Endothelial cell of umbilical vein (primary cell): ENCODE data around the gene APBA2. TPM values are rescaled to one million over a fixed set of nuclear protein-coding genes. Genes with fewer than 3 reads are reported as not detected.

ENCODE experiments used
- BruUV-seq: library from RNA; stranded (reverse); fragments of 400-500 nt; replicated peaks from 2 replicates; lab custom pipeline; 2021; lab: Mats Ljungman, UMichigan
- CTCF ChIA-PET: fragments of 300-600, 350-600 bp; sonication (Branson Sonifier 250); formaldehyde crosslinking; loops from one replicate; lab custom pipeline; 2021; ENCODE audit warnings: antibody characterized with exemption, inconsistent platforms; lab: Charles Lee
- POLR2A ChIA-PET: fragments of 300-600, 350-600 bp; sonication (Branson Sonifier 250); formaldehyde crosslinking; loops from one replicate; lab custom pipeline; 2021; ENCODE audit warnings: antibody characterized with exemption, inconsistent platforms; lab: Charles Lee
- DNase-seq: peaks from one replicate; pipeline ENCODE4 v3.0.0-alpha.2; 2011; ENCODE audit warnings: low read depth, low spot score
- FAIRE-seq: peaks from 2 replicates; lab custom pipeline; 2011; peaks lifted over from hg19 to GRCh38; lab: Jason Lieb, UNC
- H2AFZ ChIP-seq: 2 replicates; pipeline ENCODE4 v1.6.0; 2012; ENCODE audit warnings: low read depth, low read length, control low read depth, inconsistent platforms
- H3K27ac ChIP-seq: 2 replicates; pipeline ENCODE4 v1.5.1; 2011; ENCODE audit warnings: low read depth, mild to moderate bottlenecking, control low read depth, low read length, moderate library complexity; ENCODE audit not compliant: insufficient read depth
- H3K27me3 ChIP-seq, 2 experiments: 2 replicates each; pipeline versions ENCODE4 v1.6.0 to v1.6.1; 2011; ENCODE audit warnings: low read length in 2 of 2, mixed read lengths in 1 of 2; ENCODE audit not compliant: control insufficient read depth in 2 of 2, insufficient read depth in 2 of 2
- H3K36me3 ChIP-seq, 2 experiments: 2 replicates in 1 of 2; 3 replicates in 1 of 2; pipeline ENCODE4 v1.5.1; 2011; ENCODE audit warnings: low read length in 2 of 2, mild to moderate bottlenecking in 1 of 2, moderate library complexity in 1 of 2; ENCODE audit not compliant: control insufficient read depth in 2 of 2, insufficient read depth in 2 of 2; ENCODE audit errors: extremely low read depth in 1 of 2
- H3K4me1 ChIP-seq: 3 replicates; pipeline ENCODE4 v1.5.1; 2011; ENCODE audit warnings: mild to moderate bottlenecking, low read length; ENCODE audit not compliant: control insufficient read depth, insufficient read depth; ENCODE audit errors: extremely low read depth
- H3K4me2 ChIP-seq: 2 replicates; pipeline ENCODE4 v1.6.1; 2011; ENCODE audit warnings: low read length, control low read depth, mixed read lengths; ENCODE audit not compliant: insufficient read depth
- H3K4me3 ChIP-seq, 3 experiments: fragments of 200-600 bp in 1 of 3; sonication (generic), shearing (Covaris generic) in 1 of 3; replicated peaks in 1 of 3; 2 replicates each; pipeline ENCODE4 v1.5.1; 2011 to 2016; ENCODE audit warnings: control low read depth in 3 of 3, low read length in 3 of 3, mild to moderate bottlenecking in 2 of 3, inconsistent platforms in 1 of 3, low read depth in 1 of 3, moderate library complexity in 1 of 3; ENCODE audit not compliant: insufficient read depth in 1 of 3
- H3K79me2 ChIP-seq: 2 replicates; pipeline ENCODE4 v1.6.0; 2012; ENCODE audit warnings: low read length, inconsistent platforms; ENCODE audit not compliant: control insufficient read depth, insufficient read depth
- H3K9ac ChIP-seq: replicated peaks from 2 replicates; pipeline ENCODE3; 2011; ENCODE audit warnings: low read length, control low read depth; ENCODE audit not compliant: insufficient read depth; ENCODE audit errors: extremely low read depth
- H3K9me1 ChIP-seq: replicated peaks from 3 replicates; pipeline ENCODE4 v1.6.0; 2011; ENCODE audit warnings: mild to moderate bottlenecking, low read length; ENCODE audit not compliant: control insufficient read depth, insufficient read depth; ENCODE audit errors: extremely low read depth
- H3K9me3 ChIP-seq: replicated peaks from 2 replicates; pipeline ENCODE4 v1.5.1; 2012; ENCODE audit warnings: low read length, inconsistent platforms; ENCODE audit not compliant: control insufficient read depth, insufficient read depth
- H4K20me1 ChIP-seq: replicated peaks from 2 replicates; pipeline ENCODE3; 2011; ENCODE audit warnings: mild to moderate bottlenecking, low read length; ENCODE audit not compliant: control insufficient read depth, insufficient read depth; ENCODE audit errors: extremely low read depth
- GATA2 ChIP-seq: IDR thresholded peaks from 2 replicates; pipeline ENCODE4 v1.7.0; 2011; ENCODE audit warnings: low read depth, mild to moderate bottlenecking, moderate library complexity, mixed read lengths, low read length; ENCODE audit not compliant: insufficient read length, insufficient read depth
- JUN ChIP-seq: IDR thresholded peaks from 2 replicates; pipeline ENCODE4 v1.6.1; 2011; ENCODE audit warnings: borderline replicate concordance, low read depth; ENCODE audit not compliant: insufficient read length, insufficient read depth
- MYC ChIP-seq: IDR thresholded peaks from one replicate; pipeline ENCODE4 v1.6.1; 2011; ENCODE audit warnings: mild to moderate bottlenecking, low read depth, low read length
- POLR2A ChIP-seq: IDR thresholded peaks from 2 replicates; pipeline ENCODE4 v1.6.1; 2012; ENCODE audit warnings: low read depth, mild to moderate bottlenecking, control low read depth, low read length
- dilution Hi-C: fragments of 300-500 bp; cut with MboI; formaldehyde crosslinking; loops from one replicate; pipeline ENCODE4 v1.15.0; 2019; ENCODE audit warnings: low sequenced_read_pairs; ENCODE audit not compliant: extremely low pct_ligation_motif_present
- intact Hi-C: fragments of 100-400 bp; cut with micrococcal nuclease; formaldehyde crosslinking; loops from one replicate; pipeline ENCODE4 v1.10.0; 2022
- polyA plus RNA-seq, 4 experiments: library from polyadenylated mRNA; depleted of rRNA in 3 of 4; stranded (reverse) in 3 of 4; unstranded in 1 of 4; fragments of >200 nt; gene quantifications; 2 replicates each; pipeline versions ENCODE4 v1.2.1 to v1.2.3, GENCODE V29; 2011 to 2012; ENCODE audit warnings: missing spikeins in 1 of 4
- total RNA-seq: library from RNA; stranded (reverse); gene quantifications from 2 replicates; pipeline ENCODE4 v1.2.3, GENCODE V29; 2021
- TF ChIP-seq, protein P1 (sequence below), 2 donors: IDR thresholded peaks; 1 replicate in 1 of 2; 2 replicates in 1 of 2; pipeline ENCODE4 v1.5.1; 2011; ENCODE audit warnings: low read length in 2 of 2, mild to moderate bottlenecking in 2 of 2, moderate library complexity in 2 of 2, control low read depth in 1 of 2, inconsistent platforms in 1 of 2, low read depth in 1 of 2; ENCODE audit not compliant: insufficient read depth in 1 of 2; ENCODE audit errors: extremely low read depth in 1 of 2

APBA2 gene
- total and polyA plus RNA-seq, 2 donors (not counting 3 experiments of a cell fraction or from before 2014, with no cell fraction given): 5.7 to 11.1 TPM

DNA sequence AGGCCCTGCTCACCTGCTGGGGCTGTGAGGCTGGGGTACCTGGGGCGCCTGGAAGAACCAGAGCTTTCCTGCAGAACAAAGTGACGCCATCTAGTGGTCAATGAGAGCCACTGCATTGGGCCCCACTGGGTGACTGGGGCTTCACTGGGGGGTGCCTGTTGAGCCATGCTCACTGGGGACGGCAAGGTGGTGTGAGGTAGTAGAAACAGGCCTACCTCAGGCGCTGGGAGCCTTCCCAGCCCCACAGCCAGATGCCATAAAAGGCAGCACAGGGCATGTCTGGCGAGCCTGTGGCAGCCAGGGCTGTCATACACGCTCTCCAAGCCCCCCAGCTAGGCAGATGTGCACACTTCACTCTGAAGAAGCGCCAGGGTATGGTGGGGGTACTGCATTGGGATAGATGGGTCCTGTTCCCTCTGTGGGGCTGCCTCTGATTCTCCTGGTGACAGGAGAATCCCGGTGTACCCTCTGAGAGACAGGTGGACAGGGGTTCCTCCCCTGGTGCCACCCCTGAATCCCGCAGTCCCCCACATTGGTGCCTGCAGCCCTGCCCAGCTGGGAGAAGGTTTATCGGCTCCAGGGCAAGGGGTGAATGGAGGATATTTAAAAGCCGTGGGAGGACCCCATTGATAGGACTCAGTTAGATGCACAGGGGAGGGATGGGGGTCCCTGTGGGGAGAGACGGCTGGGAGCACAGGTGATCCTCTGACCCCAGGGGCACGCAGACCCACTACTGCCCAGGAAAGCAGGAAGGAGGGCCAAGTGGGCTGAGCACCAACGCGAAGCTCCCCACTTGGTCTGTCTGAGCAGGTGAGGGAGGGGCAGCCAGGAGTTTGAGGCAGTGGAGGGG, 205.1 kb downstream of the APBA2 start:
- DNase-seq: no peak
- CTCF ChIA-PET: interaction anchor here (0.7 to 7.8 kb wide), 10 partner anchors 9 to 49 kb away, joined by 3 to 73 read pairs (median 6); no protein-coding TSS in a partner anchor

More for the DNA sequence above, 205.1 kb downstream of the APBA2 start:
- no peak for TF ChIP-seq POLR2A
- TF ChIP-seq JUN: no peak
- TF ChIP-seq GATA2: no peak
- no peak for TF ChIP-seq MYC
- TF ChIP-seq, protein P1, sequence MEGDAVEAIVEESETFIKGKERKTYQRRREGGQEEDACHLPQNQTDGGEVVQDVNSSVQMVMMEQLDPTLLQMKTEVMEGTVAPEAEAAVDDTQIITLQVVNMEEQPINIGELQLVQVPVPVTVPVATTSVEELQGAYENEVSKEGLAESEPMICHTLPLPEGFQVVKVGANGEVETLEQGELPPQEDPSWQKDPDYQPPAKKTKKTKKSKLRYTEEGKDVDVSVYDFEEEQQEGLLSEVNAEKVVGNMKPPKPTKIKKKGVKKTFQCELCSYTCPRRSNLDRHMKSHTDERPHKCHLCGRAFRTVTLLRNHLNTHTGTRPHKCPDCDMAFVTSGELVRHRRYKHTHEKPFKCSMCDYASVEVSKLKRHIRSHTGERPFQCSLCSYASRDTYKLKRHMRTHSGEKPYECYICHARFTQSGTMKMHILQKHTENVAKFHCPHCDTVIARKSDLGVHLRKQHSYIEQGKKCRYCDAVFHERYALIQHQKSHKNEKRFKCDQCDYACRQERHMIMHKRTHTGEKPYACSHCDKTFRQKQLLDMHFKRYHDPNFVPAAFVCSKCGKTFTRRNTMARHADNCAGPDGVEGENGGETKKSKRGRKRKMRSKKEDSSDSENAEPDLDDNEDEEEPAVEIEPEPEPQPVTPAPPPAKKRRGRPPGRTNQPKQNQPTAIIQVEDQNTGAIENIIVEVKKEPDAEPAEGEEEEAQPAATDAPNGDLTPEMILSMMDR (IDR thresholded peaks at IDR 0.05; ENCODE audit: extremely low read depth in 1 of 2, insufficient read depth in 1 of 2, low read depth in 1 of 2, low read length in 2 of 2): peak; percentile 79 to 83
- Histone ChIP-seq H2AFZ (no peak overlapping the region), H3K79me2 (no peaks in the 10 kb centered on the region), H3K9me1 (no peaks in the 10 kb centered on the region), H3K9me3 (no peaks in the 10 kb centered on the region), H4K20me1 (no peaks in the 10 kb centered on the region), H3K4me2 (no peak overlapping the region), H3K27me3 (no peaks in the 10 kb centered on the region), H3K4me1 (no peaks in the 10 kb centered on the region), H3K27ac (no peak overlapping the region), H3K4me3 (no peak overlapping the region), H3K36me3 (no peaks in the 10 kb centered on the region), H3K9ac (no peak overlapping the region)
- dilution Hi-C loops: no loop called here
- BruUV-seq: no TSS peak
- intact Hi-C loops: no loop called here
- FAIRE-seq: no peak
- POLR2A ChIA-PET: no interaction called here
